Stimulated activated CD4-positive, alpha-beta T cell treated with anti-CD3 and anti-CD28 coated beads, TNF-alpha, amount 100 ng/mL, for 48 hours (primary cell): ENCODE measurements around the gene CUTA.
"Not testable (repeated sequence)": the region's sequence is repeated elsewhere in the genome, so short reads cannot be mapped to it uniquely, and the experiment has no call there.

ENCODE experiments used
- DNase-seq, 3 donors: peaks; one replicate each; pipeline ENCODE4 v3.0.0-alpha.2; 2020; ENCODE audit warnings: low read depth in 3 of 3

CUTA gene

GRCh38 chr6:33372526-33373123 lies 45.3 kb downstream of the CUTA start:
- DNase-seq: no peak

GRCh38 chr6:33371901-33372300 lies 46.0 kb downstream of the CUTA start:
- DNase-seq: not testable (repeated sequence)

GRCh38 chr6:33367715-33368025 lies 50.2 kb downstream of the CUTA start:
- not testable (repeated sequence) for DNase-seq

GRCh38 chr6:33367009-33367714 lies 50.7 kb downstream of the CUTA start:
- no peak for DNase-seq
